Breast epithelium (tissue), 4 donors: Measurements from ENCODE around the gene NRBF2. TPM values are rescaled to one million over a fixed set of nuclear protein-coding genes. Genes with fewer than 3 reads are reported as not detected.

Experiments used
- DNase-seq, 2 donors: peaks; one replicate each; pipeline ENCODE4 v3.0.0-alpha.2; 2019; ENCODE audit warnings: low spot score in 2 of 2
- H3K27ac ChIP-seq, 2 donors: fragments of 200-600 bp; sonication (generic) in 1 of 2; one replicate each; pipeline ENCODE4 v1.5.1; 2016 to 2019; ENCODE audit warnings: mild to moderate bottlenecking in 1 of 2
- H3K27me3 ChIP-seq, 2 donors: fragments of 200-600 bp; sonication (generic) in 1 of 2; one replicate each; pipeline versions ENCODE4 v1.5.1 to v1.6.0; 2017 to 2019; ENCODE audit warnings: control low read depth in 1 of 2, mild to moderate bottlenecking in 1 of 2
- H3K36me3 ChIP-seq: fragments of 200-600 bp; one replicate; pipeline ENCODE4 v1.5.1; 2019
- H3K4me1 ChIP-seq, 2 donors: fragments of 200-600 bp; sonication (generic); one replicate each; pipeline ENCODE4 v1.5.1; 2016 to 2019; ENCODE audit warnings: control low read depth in 1 of 2
- H3K4me3 ChIP-seq, 3 donors: fragments of 200-600 bp; sonication (generic); 1 replicate in 2 of 3; 2 replicates in 1 of 3; pipeline ENCODE4 v1.5.1; 2016 to 2019; ENCODE audit warnings: mild to moderate bottlenecking in 3 of 3, moderate library complexity in 2 of 3
- H3K9me3 ChIP-seq, 2 donors: fragments of 200-600 bp; sonication (generic) in 1 of 2; one replicate each; pipeline ENCODE4 v1.5.1; 2016 to 2019; ENCODE audit warnings: control low read depth in 1 of 2
- CTCF ChIP-seq, 3 donors: fragments of 450-650 bp; IDR thresholded peaks; one replicate each; pipeline ENCODE4 v1.5.1; 2016 to 2017; ENCODE audit warnings: antibody characterized with exemption in 3 of 3, mild to moderate bottlenecking in 3 of 3, moderate library complexity in 3 of 3
- POLR2A ChIP-seq: fragments of 450-650 bp; IDR thresholded peaks from one replicate; pipeline ENCODE4 v1.6.1; 2016; ENCODE audit warnings: antibody characterized with exemption, mild to moderate bottlenecking, moderate library complexity
- POLR2AphosphoS5 ChIP-seq, 3 donors: sonication (generic); formaldehyde crosslinking; IDR thresholded peaks; one replicate each; pipeline ENCODE4 v1.6.1; 2017; ENCODE audit warnings: antibody characterized with exemption in 3 of 3
- intact Hi-C: fragments of 100-400 bp; cut with DNase I; formaldehyde crosslinking; loops from one replicate; pipeline ENCODE4 v1.15.1; 2023; ENCODE audit warnings: low total_unique reads
- total RNA-seq, 3 donors: library from RNA; depleted of rRNA; stranded (reverse); fragments of >200 nt; gene quantifications; one replicate each; pipeline ENCODE4 v1.1.0, GENCODE V29; 2016

The NRBF2 gene
- total RNA-seq, 3 donors from 2014 or later, result 14.7 to 28.5 (median 17.0) TPM

GRCh38 chr10:63105225-63106110, 27.7 kb upstream of the NRBF2 start:
- Histone ChIP-seq H3K27ac (peak overlapping the region; percentile 2 to 48), H3K27me3 (no peaks in the 10 kb centered on the region), H3K36me3 (no peaks in the 10 kb centered on the region), H3K4me3 (no peak overlapping the region), H3K4me1 (no peaks in the 10 kb centered on the region), H3K9me3 (no peaks in the 10 kb centered on the region)
- TF ChIP-seq CTCF (IDR thresholded peaks at IDR 0.05), result no peak
- no peak for DNase-seq
- intact Hi-C loops, result no loop called here

- intact Hi-C loops, result no loop called here
These were observed 26.9 kb upstream of the NRBF2 start for GRCh38 chr10:63106111-63106755.

GRCh38 chr10:63107943-63108437, 25.1 kb upstream of the NRBF2 start:
- intact Hi-C loops, result no loop called here
- TF ChIP-seq POLR2AphosphoS5 (IDR thresholded peaks at IDR 0.05) (no peak), CTCF (IDR thresholded peaks at IDR 0.05) (no peak), POLR2A (no peak)

More at GRCh38 chr10:63106111-63106755, 26.9 kb upstream of the NRBF2 start:
- Histone ChIP-seq H3K27ac (peak overlapping the region; percentile 2 to 48), H3K27me3 (no peaks in the 10 kb centered on the region), H3K4me1 (no peaks in the 10 kb centered on the region), H3K4me3 (no peak overlapping the region), H3K9me3 (no peaks in the 10 kb centered on the region), H3K36me3 (no peaks in the 10 kb centered on the region)
- TF ChIP-seq POLR2AphosphoS5 (IDR thresholded peaks at IDR 0.05) (no peak), CTCF (IDR thresholded peaks at IDR 0.05) (no peak), POLR2A (no peak)
- no peak for DNase-seq

GRCh38 chr10:63110940-63111339, 22.2 kb upstream of the NRBF2 start:
- H3K4me3 ChIP-seq, result no peak overlapping the region
- DNase-seq, result no peak
- intact Hi-C loops, result no loop called here
- no peaks in the 10 kb centered on the region for H3K9me3 ChIP-seq
- TF ChIP-seq POLR2A (no peak), POLR2AphosphoS5 (IDR thresholded peaks at IDR 0.05) (no peak), CTCF (IDR thresholded peaks at IDR 0.05) (no peak)
- peaks cover 1 to 8% of the 10 kb centered on the region in 2 donors for H3K4me1 ChIP-seq
- H3K27ac ChIP-seq, result no peak overlapping the region
- no peaks in the 10 kb centered on the region for H3K27me3 ChIP-seq
- H3K36me3 ChIP-seq, result no peaks in the 10 kb centered on the region

More at GRCh38 chr10:63107943-63108437, 25.1 kb upstream of the NRBF2 start:
- no peak for DNase-seq
- Histone ChIP-seq H3K36me3 (no peaks in the 10 kb centered on the region), H3K27me3 (no peaks in the 10 kb centered on the region), H3K27ac (no peak overlapping the region), H3K4me3 (no peak overlapping the region), H3K4me1 (no peaks in the 10 kb centered on the region), H3K9me3 (no peaks in the 10 kb centered on the region)
